Activated naive CD8-positive, alpha-beta T cell (primary cell): ENCODE results near the gene SVEP1.
"Not testable (repeated sequence)": the region's sequence is repeated elsewhere in the genome, so short reads cannot be mapped to it uniquely, and the experiment has no call there.

Experiments
- H3K27ac Mint-ChIP-seq: one replicate; pipeline ENCODE4 v1.8.0; 2021; ENCODE audit warnings: mixed read lengths
- H3K27me3 Mint-ChIP-seq: one replicate; pipeline ENCODE4 v1.8.0; 2021; ENCODE audit warnings: mixed read lengths
- H3K36me3 Mint-ChIP-seq: one replicate; pipeline ENCODE4 v1.8.0; 2021; ENCODE audit warnings: mixed read lengths
- H3K4me1 Mint-ChIP-seq: one replicate; pipeline ENCODE4 v1.8.0; 2021; ENCODE audit warnings: low read depth, mixed read lengths
- H3K4me3 Mint-ChIP-seq: one replicate; pipeline ENCODE4 v1.8.0; 2021; ENCODE audit warnings: mild to moderate bottlenecking, mixed read lengths
- H3K9me3 Mint-ChIP-seq: one replicate; pipeline ENCODE4 v1.8.0; 2021; ENCODE audit warnings: low read depth, mixed read lengths

Gene SVEP1

GRCh38 chr9:110358992-110359391 lies 220.5 kb downstream of the SVEP1 start:
- not testable (repeated sequence) for H3K9me3 Mint-ChIP-seq, H3K4me3 Mint-ChIP-seq, H3K27me3 Mint-ChIP-seq, H3K4me1 Mint-ChIP-seq, H3K36me3 Mint-ChIP-seq, H3K27ac Mint-ChIP-seq

GRCh38 chr9:110357505-110357904 lies 222.0 kb downstream of the SVEP1 start:
- H3K27ac Mint-ChIP-seq, result no peak overlapping the region
- no peaks in the 10 kb centered on the region for H3K27me3 Mint-ChIP-seq
- H3K36me3 Mint-ChIP-seq, result no peaks in the 10 kb centered on the region
- H3K4me1 Mint-ChIP-seq, result no peaks in the 10 kb centered on the region
- no peaks in the 10 kb centered on the region for H3K9me3 Mint-ChIP-seq
- H3K4me3 Mint-ChIP-seq, result no peak overlapping the region

GRCh38 chr9:110356639-110357395 lies 222.7 kb downstream of the SVEP1 start:
- no peaks in the 10 kb centered on the region for H3K4me1 Mint-ChIP-seq
- no peak overlapping the region for H3K27ac Mint-ChIP-seq
- no peaks in the 10 kb centered on the region for H3K27me3 Mint-ChIP-seq
- no peak overlapping the region for H3K4me3 Mint-ChIP-seq
- H3K36me3 Mint-ChIP-seq, result no peaks in the 10 kb centered on the region
- no peaks in the 10 kb centered on the region for H3K9me3 Mint-ChIP-seq

GRCh38 chr9:110355911-110356310 lies 223.6 kb downstream of the SVEP1 start:
- Mint-ChIP-seq H3K36me3 (no peaks in the 10 kb centered on the region), H3K27me3 (no peaks in the 10 kb centered on the region), H3K4me3 (no peak overlapping the region), H3K9me3 (no peaks in the 10 kb centered on the region), H3K4me1 (no peaks in the 10 kb centered on the region), H3K27ac (no peak overlapping the region)

- Mint-ChIP-seq H3K9me3 (no peaks in the 10 kb centered on the region), H3K36me3 (no peaks in the 10 kb centered on the region), H3K4me1 (no peaks in the 10 kb centered on the region), H3K4me3 (no peak overlapping the region), H3K27ac (no peak overlapping the region), H3K27me3 (no peaks in the 10 kb centered on the region)
These were observed 228.5 kb downstream of the SVEP1 start for GRCh38 chr9:110351009-110351467.

GRCh38 chr9:110346325-110346724 lies 233.2 kb downstream of the SVEP1 start:
- no peaks in the 10 kb centered on the region for H3K4me1 Mint-ChIP-seq
- peaks cover 1% of the 10 kb centered on the region for H3K27me3 Mint-ChIP-seq
- no peaks in the 10 kb centered on the region for H3K36me3 Mint-ChIP-seq
- H3K9me3 Mint-ChIP-seq, result no peaks in the 10 kb centered on the region
- H3K27ac Mint-ChIP-seq, result no peak overlapping the region
- H3K4me3 Mint-ChIP-seq, result no peak overlapping the region

GRCh38 chr9:110344821-110345220 lies 234.7 kb downstream of the SVEP1 start:
- H3K4me3 Mint-ChIP-seq, result no peak overlapping the region
- H3K9me3 Mint-ChIP-seq, result no peaks in the 10 kb centered on the region
- H3K4me1 Mint-ChIP-seq, result no peaks in the 10 kb centered on the region
- no peak overlapping the region for H3K27ac Mint-ChIP-seq
- H3K36me3 Mint-ChIP-seq, result no peaks in the 10 kb centered on the region
- H3K27me3 Mint-ChIP-seq, result peaks cover 1% of the 10 kb centered on the region

GRCh38 chr9:110343551-110343950 lies 236.0 kb downstream of the SVEP1 start:
- Mint-ChIP-seq H3K27ac (no peak overlapping the region), H3K36me3 (no peaks in the 10 kb centered on the region), H3K9me3 (no peaks in the 10 kb centered on the region), H3K4me1 (no peaks in the 10 kb centered on the region), H3K4me3 (no peak overlapping the region), H3K27me3 (peaks cover 1% of the 10 kb centered on the region)

GRCh38 chr9:110340306-110340705 lies 239.2 kb downstream of the SVEP1 start:
- Mint-ChIP-seq H3K36me3 (no peaks in the 10 kb centered on the region), H3K9me3 (no peaks in the 10 kb centered on the region), H3K27me3 (peaks cover 1% of the 10 kb centered on the region), H3K4me1 (no peaks in the 10 kb centered on the region), H3K27ac (no peak overlapping the region), H3K4me3 (no peak overlapping the region)

GRCh38 chr9:110338143-110338542 lies 241.4 kb downstream of the SVEP1 start:
- H3K27me3 Mint-ChIP-seq, result peaks cover 1% of the 10 kb centered on the region
- H3K4me3 Mint-ChIP-seq, result no peak overlapping the region
- H3K4me1 Mint-ChIP-seq, result no peaks in the 10 kb centered on the region
- no peaks in the 10 kb centered on the region for H3K36me3 Mint-ChIP-seq
- H3K27ac Mint-ChIP-seq, result no peak overlapping the region
- H3K9me3 Mint-ChIP-seq, result no peaks in the 10 kb centered on the region

GRCh38 chr9:110337727-110338126 lies 241.8 kb downstream of the SVEP1 start, which contains the start of gene TXNDC8:
TSS of gene TXNDC8 (minus strand) at chr9:110337863.
- H3K27me3 Mint-ChIP-seq, result peaks cover 1% of the 10 kb centered on the region
- H3K36me3 Mint-ChIP-seq, result no peaks in the 10 kb centered on the region
- no peaks in the 10 kb centered on the region for H3K4me1 Mint-ChIP-seq
- H3K9me3 Mint-ChIP-seq, result no peaks in the 10 kb centered on the region
- H3K27ac Mint-ChIP-seq, result no peak within 1 kb of the TSS
- H3K4me3 Mint-ChIP-seq, result no peak within 1 kb of the TSS

- H3K4me1 Mint-ChIP-seq, result no peaks in the 10 kb centered on the region
- H3K27me3 Mint-ChIP-seq, result no peaks in the 10 kb centered on the region
- no peak overlapping the region for H3K27ac Mint-ChIP-seq
- no peaks in the 10 kb centered on the region for H3K36me3 Mint-ChIP-seq
- no peaks in the 10 kb centered on the region for H3K9me3 Mint-ChIP-seq
- H3K4me3 Mint-ChIP-seq, result no peak overlapping the region
These were observed 243.2 kb downstream of the SVEP1 start for GRCh38 chr9:110336363-110336762.

GRCh38 chr9:110334871-110335270 lies 244.7 kb downstream of the SVEP1 start:
- Mint-ChIP-seq H3K9me3 (no peaks in the 10 kb centered on the region), H3K36me3 (no peaks in the 10 kb centered on the region), H3K27ac (no peak overlapping the region), H3K4me3 (no peak overlapping the region), H3K27me3 (no peaks in the 10 kb centered on the region), H3K4me1 (no peaks in the 10 kb centered on the region)

GRCh38 chr9:110334183-110334582 lies 245.4 kb downstream of the SVEP1 start:
- no peak overlapping the region for H3K27ac Mint-ChIP-seq

GRCh38 chr9:110332766-110333165 lies 246.8 kb downstream of the SVEP1 start:
- Mint-ChIP-seq H3K27ac (no peak overlapping the region), H3K9me3 (no peaks in the 10 kb centered on the region), H3K36me3 (no peaks in the 10 kb centered on the region), H3K4me3 (no peak overlapping the region), H3K27me3 (peaks cover 1% of the 10 kb centered on the region), H3K4me1 (no peaks in the 10 kb centered on the region)

More at GRCh38 chr9:110334183-110334582, 245.4 kb downstream of the SVEP1 start:
- Mint-ChIP-seq H3K9me3 (no peaks in the 10 kb centered on the region), H3K4me1 (no peaks in the 10 kb centered on the region), H3K27me3 (no peaks in the 10 kb centered on the region), H3K36me3 (no peaks in the 10 kb centered on the region), H3K4me3 (no peak overlapping the region)

- Mint-ChIP-seq H3K36me3 (no peaks in the 10 kb centered on the region), H3K27me3 (peaks cover 1% of the 10 kb centered on the region), H3K4me3 (no peak overlapping the region), H3K27ac (no peak overlapping the region), H3K4me1 (no peaks in the 10 kb centered on the region), H3K9me3 (no peaks in the 10 kb centered on the region)
These were observed 248.9 kb downstream of the SVEP1 start for GRCh38 chr9:110330484-110331105.
